GM18867 (cell line): ENCODE data around the gene KAT14.
"Not testable (repeated sequence)": the region's sequence is repeated elsewhere in the genome, so short reads cannot be mapped to it uniquely, and the experiment has no call there.

Source experiments
- ATAC-seq: cut with Tn5 transposase; IDR thresholded peaks from one replicate; pipeline ENCODE4 v1.9.1; 2021; ENCODE audit warnings: mild to moderate bottlenecking, moderate library complexity; ENCODE audit not compliant: unreplicated experiment

Gene KAT14

DNA sequence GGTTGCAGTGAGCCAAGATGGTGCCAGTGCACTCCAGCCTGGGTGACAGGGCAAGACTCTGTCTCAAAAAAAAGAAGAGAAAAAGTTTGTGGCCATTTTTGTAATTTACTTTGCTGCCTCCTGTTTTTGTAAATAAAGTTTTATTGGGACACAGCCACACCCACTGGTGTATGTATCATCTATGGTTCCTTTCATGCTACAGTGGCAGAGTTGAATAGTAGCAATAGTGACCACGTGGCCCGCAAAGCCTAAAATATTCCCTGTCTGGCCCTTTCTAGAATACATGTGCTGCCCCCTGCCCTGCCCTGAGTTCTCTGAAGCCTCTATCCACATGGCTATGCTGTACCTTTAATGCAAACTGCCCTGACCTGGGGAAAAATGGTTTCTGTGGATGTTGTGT, 75.3 kb downstream of the KAT14 start:
- no peak for ATAC-seq

DNA sequence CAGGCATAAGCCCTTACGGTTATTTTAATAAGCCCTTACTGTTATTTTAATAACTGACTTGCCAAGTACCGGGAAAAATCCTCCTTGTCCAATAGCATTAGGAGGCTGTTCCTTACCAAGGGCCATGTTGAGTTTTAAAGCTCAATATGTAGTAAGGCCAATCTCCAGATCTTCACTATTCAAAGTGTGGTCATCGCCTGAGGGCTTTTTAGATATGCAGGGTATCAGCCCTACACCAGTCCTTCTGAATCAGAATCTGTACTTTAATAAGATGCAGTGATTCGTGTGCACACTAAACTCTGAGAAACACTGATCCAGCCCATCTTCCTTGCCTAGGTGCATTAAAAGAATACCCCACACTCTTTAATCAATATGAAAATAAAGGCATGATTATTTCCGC, 77.9 kb downstream of the KAT14 start:
- no peak for ATAC-seq

GRCh38 chr20:18218280-18218679, 80.6 kb downstream of the KAT14 start:
- ATAC-seq: no peak

GRCh38 chr20:18223409-18223808, 85.7 kb downstream of the KAT14 start:
- no peak for ATAC-seq

DNA sequence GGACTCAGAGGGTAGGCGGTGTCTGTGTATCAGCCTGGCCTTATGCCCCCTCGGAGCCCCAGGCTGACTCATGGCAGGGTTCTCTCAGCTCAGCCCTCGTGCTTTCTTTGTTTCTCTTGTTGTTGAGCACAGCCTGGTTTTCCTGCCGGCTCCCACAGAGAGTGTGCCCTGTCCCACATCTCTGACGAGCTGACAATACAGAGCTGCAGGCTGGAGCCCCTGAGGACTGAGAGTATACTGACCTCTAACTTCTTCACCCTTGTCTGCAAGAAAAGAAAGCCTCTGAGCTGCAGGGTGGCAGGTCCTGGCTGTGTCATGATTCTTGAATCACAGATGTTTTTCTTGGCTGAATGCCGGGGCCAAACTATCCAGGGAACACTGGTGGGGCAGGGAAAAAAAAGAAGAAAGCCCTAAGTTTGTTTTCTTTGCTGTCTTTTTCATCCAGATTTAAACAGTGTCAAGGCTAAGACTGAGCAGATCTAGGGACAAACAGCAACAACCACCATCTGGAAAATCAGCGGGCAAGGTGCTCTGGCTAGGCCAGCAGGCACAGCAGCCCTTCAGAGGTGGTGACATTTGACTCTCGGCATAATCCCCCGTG, 87.4 kb downstream of the KAT14 start:
- no peak for ATAC-seq

- ATAC-seq: no peak
Observed at GRCh38 chr20:18225632-18226031, 88.0 kb downstream of the KAT14 start.

GRCh38 chr20:18226741-18227140, 89.1 kb downstream of the KAT14 start:
- not testable (repeated sequence) for ATAC-seq

DNA sequence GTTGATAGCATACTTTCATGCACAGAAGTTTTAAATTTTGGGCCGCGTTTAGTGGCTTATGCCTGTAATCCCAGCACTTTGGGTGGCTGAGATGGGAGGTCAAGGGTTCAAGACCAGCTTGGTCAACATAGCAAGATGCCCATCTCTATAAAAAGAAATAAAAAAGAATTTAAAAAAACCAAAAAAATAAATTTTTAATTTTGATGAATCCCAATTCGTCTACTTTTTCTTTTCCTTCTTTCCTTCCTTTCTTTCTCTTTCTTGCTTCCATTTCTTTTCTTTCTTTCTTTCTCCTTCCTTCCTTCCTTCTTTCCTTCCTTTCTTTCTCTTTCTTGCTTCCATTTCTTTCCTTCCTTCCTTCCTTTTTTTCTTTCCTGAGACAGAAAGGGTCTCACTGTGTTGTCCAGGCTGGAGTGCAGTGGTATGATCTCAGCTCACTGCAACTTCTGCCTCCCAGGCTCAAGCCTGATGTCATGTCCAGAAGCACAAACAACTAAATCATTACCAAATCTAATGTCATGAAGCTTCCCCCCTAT, 95.8 kb downstream of the KAT14 start:
- ATAC-seq: no peak
